CD14-positive monocyte (primary cell): ENCODE measurements around the gene HECTD4. TPM values are rescaled to one million over a fixed set of nuclear protein-coding genes. Genes with fewer than 3 reads are reported as not detected.

ENCODE experiments used
- DNase-seq, 3 donors: peaks; one replicate each; pipeline ENCODE4 v3.0.0-alpha.2; 2011 to 2022
- H2AFZ ChIP-seq: 2 replicates; pipeline ENCODE4 v1.6.0; 2012; ENCODE audit warnings: mild to moderate bottlenecking, low read depth, low read length, inconsistent platforms; ENCODE audit not compliant: insufficient read depth, poor library complexity, severe bottlenecking
- H3K27ac ChIP-seq, 2 donors: 1 replicate in 1 of 2; 2 replicates in 1 of 2; pipeline ENCODE4 v1.5.1; 2012 to 2013; ENCODE audit warnings: low read length in 2 of 2, control low read depth in 1 of 2, inconsistent platforms in 1 of 2, low read depth in 1 of 2, mild to moderate bottlenecking in 1 of 2
- H3K27me3 ChIP-seq, 2 donors: one replicate each; pipeline versions ENCODE4 v1.6.0 to v1.6.1; 2011 to 2013; ENCODE audit warnings: low read length in 2 of 2; ENCODE audit not compliant: control insufficient read depth in 2 of 2, insufficient read depth in 2 of 2
- H3K36me3 ChIP-seq, 2 donors: replicated peaks in 1 of 2; 1 replicate in 1 of 2; 2 replicates in 1 of 2; pipeline versions ENCODE4 v1.5.1 to v1.6.1; 2012 to 2013; ENCODE audit warnings: low read length in 2 of 2, control low read depth in 1 of 2, inconsistent platforms in 1 of 2, mild to moderate bottlenecking in 1 of 2; ENCODE audit not compliant: insufficient read depth in 2 of 2, control insufficient read depth in 1 of 2
- H3K4me1 ChIP-seq, 2 donors: 1 replicate in 1 of 2; 2 replicates in 1 of 2; pipeline versions ENCODE4 v1.5.1 to v1.6.1; 2012 to 2013; ENCODE audit warnings: low read length in 2 of 2, control low read depth in 1 of 2, inconsistent platforms in 1 of 2, mild to moderate bottlenecking in 1 of 2, moderate library complexity in 1 of 2; ENCODE audit not compliant: insufficient read depth in 2 of 2, control insufficient read depth in 1 of 2
- H3K4me2 ChIP-seq: replicated peaks from 2 replicates; pipeline ENCODE3; 2012; ENCODE audit warnings: low read length, moderate library complexity, mild to moderate bottlenecking; ENCODE audit not compliant: poor library complexity, severe bottlenecking; ENCODE audit errors: extremely low read depth
- H3K4me3 ChIP-seq, 3 experiments: fragments of 200-600 bp in 1 of 3; sonication (generic) in 1 of 3; replicated peaks in 1 of 3; 1 replicate in 2 of 3; 2 replicates in 1 of 3; pipeline ENCODE4 v1.5.1; 2011 to 2013; ENCODE audit warnings: low read length in 3 of 3, mild to moderate bottlenecking in 3 of 3, control low read depth in 2 of 3, low read depth in 2 of 3, inconsistent platforms in 1 of 3, moderate library complexity in 1 of 3
- H3K79me2 ChIP-seq: 2 replicates; pipeline ENCODE4 v1.6.0; 2012; ENCODE audit warnings: mild to moderate bottlenecking, control low read depth, inconsistent platforms, low read length, moderate library complexity; ENCODE audit not compliant: insufficient read depth
- H3K9ac ChIP-seq: 2 replicates; pipeline ENCODE4 v1.6.0; 2017; ENCODE audit warnings: low read length, mild to moderate bottlenecking; ENCODE audit not compliant: insufficient read depth, poor library complexity, severe bottlenecking
- H3K9me3 ChIP-seq, 2 donors: replicated peaks in 1 of 2; 1 replicate in 1 of 2; 2 replicates in 1 of 2; pipeline versions ENCODE4 v1.5.1 to v1.6.1; 2012 to 2013; ENCODE audit warnings: low read length in 2 of 2, control low read depth in 1 of 2; ENCODE audit not compliant: control insufficient read depth in 1 of 2, insufficient read depth in 1 of 2
- H4K20me1 ChIP-seq: 2 replicates; pipeline ENCODE4 v1.6.0; 2012; ENCODE audit warnings: mild to moderate bottlenecking, low read length, control low read depth, moderate library complexity; ENCODE audit not compliant: insufficient read depth
- H3K27ac Mint-ChIP-seq, 7 donors: one replicate each; pipeline ENCODE4 v1.8.0; 2020; ENCODE audit warnings: mild to moderate bottlenecking in 7 of 7, mixed read lengths in 7 of 7, moderate library complexity in 6 of 7, inconsistent platforms in 2 of 7
- H3K27me3 Mint-ChIP-seq, 3 donors: one replicate each; pipeline ENCODE4 v1.8.0; 2021 to 2022; ENCODE audit warnings: low read depth in 3 of 3, mild to moderate bottlenecking in 3 of 3, mixed read lengths in 3 of 3, moderate library complexity in 3 of 3, inconsistent platforms in 1 of 3
- H3K36me3 Mint-ChIP-seq, 2 donors: one replicate each; pipeline ENCODE4 v1.8.0; 2020; ENCODE audit warnings: mixed read lengths in 2 of 2, inconsistent platforms in 1 of 2, mild to moderate bottlenecking in 1 of 2
- H3K4me1 Mint-ChIP-seq: one replicate; pipeline ENCODE4 v1.8.0; 2020; ENCODE audit warnings: mild to moderate bottlenecking, mixed read lengths
- H3K4me3 Mint-ChIP-seq, 2 donors: one replicate each; pipeline ENCODE4 v1.8.0; 2020; ENCODE audit warnings: mild to moderate bottlenecking in 2 of 2, mixed read lengths in 2 of 2, moderate library complexity in 1 of 2
- H3K9me3 Mint-ChIP-seq, 7 donors: one replicate each; pipeline ENCODE4 v1.8.0; 2020 to 2022; ENCODE audit warnings: mixed read lengths in 7 of 7, mild to moderate bottlenecking in 6 of 7, moderate library complexity in 6 of 7, inconsistent platforms in 2 of 7
- CTCF ChIP-seq: fragments of 200-600 bp; IDR thresholded peaks from one replicate; pipeline ENCODE4 v1.8.0; 2022; ENCODE audit warnings: antibody characterized with exemption, mild to moderate bottlenecking
- WGBS: methylation state at CpG from one replicate; pipeline ENCODE4 v1.1.5; 2013; ENCODE audit warnings: missing lambda C conversion rate; ENCODE audit not compliant: insufficient coverage; 5-methylcytosine and 5-hydroxymethylcytosine counted together
- intact Hi-C, 2 donors: fragments of 100-400 bp; cut with micrococcal nuclease; formaldehyde crosslinking; loops; one replicate each; pipeline versions ENCODE4 v1.15.0 to v1.15.1; 2023
- polyA plus RNA-seq, 3 donors: library from polyadenylated mRNA; depleted of rRNA in 1 of 3; unstranded in 2 of 3; stranded (reverse) in 1 of 3; fragments of 300-500 nt in 2 of 3; fragments of >200 nt in 1 of 3; fragmentation: Illumina TruSeq in 2 of 3; gene quantifications; 1 replicate in 2 of 3; 2 replicates in 1 of 3; pipeline ENCODE4 v1.2.3, GENCODE V29; 2012 to 2021

The HECTD4 gene
- polyA plus RNA-seq, 3 donors: 0.73 to 18.3 (median 2.4) TPM

GRCh38 chr12:112153893-112154219 lies 228.4 kb downstream of the HECTD4 start:
- Histone ChIP-seq H3K4me2 (no peak overlapping the region), H3K9ac (no peak overlapping the region), H3K79me2 (no peaks in the 10 kb centered on the region), H3K27me3 (no peaks in the 10 kb centered on the region), H3K9me3 (peaks cover 5 to 6% of the 10 kb centered on the region in 2 donors), H3K27ac (no peak overlapping the region), H3K4me1 (no peaks in the 10 kb centered on the region), H3K4me3 (no peak overlapping the region), H4K20me1 (peaks cover 47% of the 10 kb centered on the region), H3K36me3 (peaks cover 64 to 86% of the 10 kb centered on the region in 2 donors), H2AFZ (no peak overlapping the region)
- Mint-ChIP-seq H3K36me3 (peaks cover 84 to 100% of the 10 kb centered on the region in 2 donors), H3K27me3 (peaks cover 0 to 2% (median 1%) of the 10 kb centered on the region in 3 donors), H3K9me3 (peaks cover 3 to 15% (median 9%) of the 10 kb centered on the region in 7 donors), H3K4me1 (no peaks in the 10 kb centered on the region), H3K4me3 (no peak overlapping the region), H3K27ac (peak overlapping the region in 1 of 7 donors; percentile 18)
- intact Hi-C loops: no loop called here
- 90% methylated on average over 2 of the region's 8 CpGs for WGBS
- TF ChIP-seq CTCF: no peak
- no peak for DNase-seq

- Histone ChIP-seq H3K27ac (no peak overlapping the region), H3K36me3 (peaks cover 63 to 86% of the 10 kb centered on the region in 2 donors), H3K9me3 (peaks cover 1 to 4% of the 10 kb centered on the region in 2 donors), H3K4me1 (no peaks in the 10 kb centered on the region), H3K4me2 (no peak overlapping the region), H4K20me1 (peaks cover 52% of the 10 kb centered on the region), H3K79me2 (no peaks in the 10 kb centered on the region), H3K4me3 (no peak overlapping the region), H2AFZ (no peak overlapping the region), H3K27me3 (no peaks in the 10 kb centered on the region), H3K9ac (no peak overlapping the region)
- no peak for TF ChIP-seq CTCF
- intact Hi-C loops: no loop called here
- H3K27ac Mint-ChIP-seq: peak overlapping the region in 5 of 7 donors; percentile 22 to 73 (median 53)
- peaks cover 0 to 2% (median 1%) of the 10 kb centered on the region in 3 donors for H3K27me3 Mint-ChIP-seq
- peaks cover 0 to 15% (median 5%) of the 10 kb centered on the region in 7 donors for H3K9me3 Mint-ChIP-seq
- H3K4me3 Mint-ChIP-seq: no peak overlapping the region
- no peaks in the 10 kb centered on the region for H3K4me1 Mint-ChIP-seq
- peaks cover 84 to 100% of the 10 kb centered on the region in 2 donors for H3K36me3 Mint-ChIP-seq
- no peak for DNase-seq
- 98% methylated on average over 10 of the region's 11 CpGs for WGBS
Observed at GRCh38 chr12:112153181-112153892, 228.9 kb downstream of the HECTD4 start.
